B cell (primary cell): ENCODE measurements around the gene ADAMTS14. TPM values are rescaled to one million over a fixed set of nuclear protein-coding genes. Genes with fewer than 3 reads are reported as not detected.

Source experiments
- ATAC-seq: fragments of 200-7000 bp; cut with Tn5 transposase; one replicate; pipeline ENCODE4 v1.10.0; 2021; ENCODE audit warnings: low read depth, mild to moderate bottlenecking, moderate number of reproducible peaks, moderate library complexity
- CTCF ChIA-PET: fragments of 350-600 bp; sonication (Branson Sonifier 250); formaldehyde crosslinking; loops from one replicate; lab custom pipeline; 2021; ENCODE audit warnings: antibody characterized with exemption, inconsistent platforms; lab: Charles Lee
- POLR2A ChIA-PET: fragments of 350-600 bp; sonication (Branson Sonifier 250); formaldehyde crosslinking; loops from one replicate; lab custom pipeline; 2021; ENCODE audit warnings: antibody characterized with exemption; lab: Charles Lee
- DNase-seq: peaks from one replicate; pipeline ENCODE4 v3.0.0; 2013
- H2AFZ ChIP-seq: 2 replicates; pipeline ENCODE4 v1.6.1; 2012; ENCODE audit warnings: mild to moderate bottlenecking, low read depth, low read length; ENCODE audit not compliant: insufficient read depth, poor library complexity, severe bottlenecking
- H3K27ac ChIP-seq, 2 donors: 1 replicate in 1 of 2; 2 replicates in 1 of 2; pipeline ENCODE4 v1.5.1; 2012 to 2013; ENCODE audit warnings: low read length in 2 of 2, mild to moderate bottlenecking in 2 of 2, moderate library complexity in 1 of 2
- H3K27me3 ChIP-seq, 4 experiments: fragments of 200-600 bp in 1 of 4; sonication (generic) in 1 of 4; replicated peaks in 1 of 4; 1 replicate in 2 of 4; 2 replicates in 2 of 4; pipeline versions ENCODE4 v1.6.1 to v1.7.0; 2013 to 2016; ENCODE audit warnings: low read length in 3 of 4, mild to moderate bottlenecking in 2 of 4, mixed read lengths in 1 of 4, moderate library complexity in 1 of 4; ENCODE audit not compliant: insufficient read depth in 4 of 4, control insufficient read depth in 3 of 4; ENCODE audit errors: control extremely low read depth in 1 of 4
- H3K36me3 ChIP-seq, 2 experiments: replicated peaks in 1 of 2; 1 replicate in 1 of 2; 2 replicates in 1 of 2; pipeline versions ENCODE4 v1.6.1 to v1.7.1; 2013; ENCODE audit warnings: low read length in 1 of 2; ENCODE audit not compliant: insufficient read depth in 2 of 2, control insufficient read depth in 1 of 2; ENCODE audit errors: control extremely low read depth in 1 of 2, extremely low read depth in 1 of 2
- H3K4me1 ChIP-seq, 2 donors: fragments of 200-600 bp in 1 of 2; sonication (generic) in 1 of 2; 1 replicate in 1 of 2; 2 replicates in 1 of 2; pipeline versions ENCODE4 v1.5.1 to v1.6.1; 2013 to 2017; ENCODE audit warnings: low read length in 2 of 2; ENCODE audit not compliant: control insufficient read depth in 2 of 2, insufficient read depth in 2 of 2
- H3K4me2 ChIP-seq: replicated peaks from 2 replicates; pipeline ENCODE3; 2012; ENCODE audit warnings: mild to moderate bottlenecking, low read depth, low read length; ENCODE audit not compliant: poor library complexity, severe bottlenecking
- H3K4me3 ChIP-seq, 5 experiments: fragments of 200-600 bp in 1 of 5; sonication (generic) in 1 of 5; 1 replicate in 3 of 5; 2 replicates in 2 of 5; pipeline versions ENCODE4 v1.5.1 to v1.7.0; 2011 to 2016; ENCODE audit warnings: low read length in 4 of 5, mild to moderate bottlenecking in 4 of 5, low read depth in 2 of 5, control low read depth in 1 of 5, moderate library complexity in 1 of 5; ENCODE audit not compliant: insufficient read depth in 1 of 5; ENCODE audit errors: control extremely low read depth in 1 of 5, extremely low read depth in 1 of 5
- H3K79me2 ChIP-seq: fragments of 200-600 bp; sonication (generic); one replicate; pipeline ENCODE4 v1.6.0; 2016; ENCODE audit warnings: low read length; ENCODE audit not compliant: control insufficient read depth, insufficient read depth
- H3K9ac ChIP-seq: fragments of 200-600 bp; sonication (generic); 2 replicates; pipeline ENCODE4 v1.6.1; 2017; ENCODE audit warnings: mild to moderate bottlenecking, low read length, moderate library complexity
- H3K9me3 ChIP-seq, 3 donors: one replicate each; pipeline versions ENCODE4 v1.6.1 to v1.7.1; 2013; ENCODE audit warnings: low read length in 2 of 3; ENCODE audit not compliant: control insufficient read depth in 2 of 3, insufficient read depth in 1 of 3; ENCODE audit errors: control extremely low read depth in 1 of 3
- H4K20me1 ChIP-seq: 2 replicates; pipeline ENCODE4 v1.6.0; 2012; ENCODE audit warnings: mild to moderate bottlenecking, low read length; ENCODE audit not compliant: insufficient read depth, control insufficient read depth, poor library complexity, severe bottlenecking
- H3K27ac Mint-ChIP-seq: one replicate; pipeline ENCODE4 v1.8.0; 2021; ENCODE audit warnings: mixed read lengths
- H3K27me3 Mint-ChIP-seq: one replicate; pipeline ENCODE4 v1.8.0; 2021; ENCODE audit warnings: mixed read lengths
- H3K4me1 Mint-ChIP-seq: one replicate; pipeline ENCODE4 v1.8.0; 2021; ENCODE audit warnings: mixed read lengths
- H3K4me3 Mint-ChIP-seq: one replicate; pipeline ENCODE4 v1.8.0; 2021; ENCODE audit warnings: mixed read lengths
- H3K9me3 Mint-ChIP-seq: one replicate; pipeline ENCODE4 v1.8.0; 2022; ENCODE audit warnings: mixed read lengths; ENCODE audit not compliant: insufficient read depth
- CTCF ChIP-seq: fragments of 200-600 bp; IDR thresholded peaks from one replicate; pipeline ENCODE4 v1.8.0; 2022; ENCODE audit warnings: antibody characterized with exemption, mild to moderate bottlenecking
- EZH2 ChIP-seq: IDR thresholded peaks from 2 replicates; pipeline ENCODE4 v1.6.1; 2012; ENCODE audit warnings: borderline replicate concordance, low read depth, mild to moderate bottlenecking, moderate library complexity, low read length; ENCODE audit not compliant: insufficient read depth, poor library complexity, severe bottlenecking
- WGBS: methylation state at CpG from one replicate; pipeline ENCODE4 v1.1.5; 2013; ENCODE audit warnings: missing lambda C conversion rate; ENCODE audit not compliant: insufficient coverage; 5-methylcytosine and 5-hydroxymethylcytosine counted together
- intact Hi-C: fragments of 100-400 bp; cut with micrococcal nuclease; formaldehyde crosslinking; loops from one replicate; pipeline ENCODE4 v1.10.0; 2022
- polyA plus RNA-seq: library from polyadenylated mRNA; depleted of rRNA; stranded (reverse); fragments of >200 nt; gene quantifications from 2 replicates; pipeline ENCODE4 v1.2.3, GENCODE V29; 2012
- total RNA-seq, 2 donors: library from RNA; stranded (reverse); fragments of 120-200 nt in 1 of 2; gene quantifications; 1 replicate in 1 of 2; 2 replicates in 1 of 2; pipeline versions ENCODE4 v1.2.3 to v1.2.4, GENCODE V29; 2013 to 2022

The ADAMTS14 gene
- total and polyA plus RNA-seq, 2 donors (not counting 1 experiment from before 2014, with no cell fraction given): not detected

GRCh38 chr10:70669732-70670317 is 2.5 kb upstream of the ADAMTS14 start:
- ATAC-seq (no peak), DNase-seq (no peak)
- CTCF ChIA-PET: no interaction called here
- H3K4me1 Mint-ChIP-seq: peaks cover 16% of the 10 kb centered on the region
- H3K36me3 ChIP-seq: no peaks in the 10 kb centered on the region
- H3K4me3 ChIP-seq: no peak overlapping the region
- H3K27me3 ChIP-seq: peaks cover 0 to 14% (median 4%) of the 10 kb centered on the region in 4 experiments
- no peaks in the 10 kb centered on the region for H3K9me3 ChIP-seq
- H3K4me3 Mint-ChIP-seq: no peak overlapping the region
- no peaks in the 10 kb centered on the region for H4K20me1 ChIP-seq
- no peak for TF ChIP-seq EZH2
- no peak for TF ChIP-seq CTCF
- peaks cover 3% of the 10 kb centered on the region for H3K9me3 Mint-ChIP-seq
- whole genome bisulfite sequencing: 84% methylated on average over 6 of the region's 7 CpGs
- H2AFZ ChIP-seq: no peak overlapping the region
- no peak overlapping the region for H3K9ac ChIP-seq
- H3K79me2 ChIP-seq: no peaks in the 10 kb centered on the region
- peaks cover 10 to 12% of the 10 kb centered on the region in 2 donors for H3K4me1 ChIP-seq
- no peak overlapping the region for H3K27ac Mint-ChIP-seq
- no peak overlapping the region for H3K4me2 ChIP-seq
- peaks cover 39% of the 10 kb centered on the region for H3K27me3 Mint-ChIP-seq
- intact Hi-C loops: no loop called here
- POLR2A ChIA-PET: no interaction called here
- no peak overlapping the region for H3K27ac ChIP-seq

GRCh38 chr10:70671619-70672164 is 614 bp upstream of the ADAMTS14 start:
- Histone ChIP-seq H2AFZ (no peak overlapping the region), H3K27me3 (peaks cover 0 to 18% (median 4%) of the 10 kb centered on the region in 4 experiments), H3K27ac (no peak overlapping the region), H3K36me3 (no peaks in the 10 kb centered on the region), H3K4me1 (peaks cover 0 to 6% of the 10 kb centered on the region in 2 donors), H3K9ac (no peak overlapping the region), H3K9me3 (no peaks in the 10 kb centered on the region), H3K4me3 (no peak overlapping the region), H3K79me2 (no peaks in the 10 kb centered on the region), H4K20me1 (no peaks in the 10 kb centered on the region), H3K4me2 (no peak overlapping the region)
- no peak for ATAC-seq
- 0% methylated on average over 1 of the region's 5 CpGs for WGBS
- intact Hi-C loops: no loop called here
- Mint-ChIP-seq H3K27ac (no peak overlapping the region), H3K4me1 (peaks cover 10% of the 10 kb centered on the region), H3K9me3 (peaks cover 3% of the 10 kb centered on the region), H3K4me3 (no peak overlapping the region), H3K27me3 (peaks cover 53% of the 10 kb centered on the region)
- DNase-seq: no peak
- ChIA-PET POLR2A (no interaction called here), CTCF (interaction anchor here (0.7 kb wide), 1 partner anchor 227 kb away, joined by 5 read pairs; no protein-coding TSS in a partner anchor)
- TF ChIP-seq EZH2: no peak
- TF ChIP-seq CTCF: no peak
